Activated naive CD8-positive, alpha-beta T cell (primary cell): Measurements from ENCODE around the gene MS4A2.
"Not testable (repeated sequence)": the region's sequence is repeated elsewhere in the genome, so short reads cannot be mapped to it uniquely, and the experiment has no call there.

ENCODE experiments used
- H3K27ac Mint-ChIP-seq: one replicate; pipeline ENCODE4 v1.8.0; 2021; ENCODE audit warnings: mixed read lengths
- H3K27me3 Mint-ChIP-seq: one replicate; pipeline ENCODE4 v1.8.0; 2021; ENCODE audit warnings: mixed read lengths
- H3K36me3 Mint-ChIP-seq: one replicate; pipeline ENCODE4 v1.8.0; 2021; ENCODE audit warnings: mixed read lengths
- H3K4me1 Mint-ChIP-seq: one replicate; pipeline ENCODE4 v1.8.0; 2021; ENCODE audit warnings: low read depth, mixed read lengths
- H3K4me3 Mint-ChIP-seq: one replicate; pipeline ENCODE4 v1.8.0; 2021; ENCODE audit warnings: mild to moderate bottlenecking, mixed read lengths
- H3K9me3 Mint-ChIP-seq: one replicate; pipeline ENCODE4 v1.8.0; 2021; ENCODE audit warnings: low read depth, mixed read lengths

Gene MS4A2

DNA sequence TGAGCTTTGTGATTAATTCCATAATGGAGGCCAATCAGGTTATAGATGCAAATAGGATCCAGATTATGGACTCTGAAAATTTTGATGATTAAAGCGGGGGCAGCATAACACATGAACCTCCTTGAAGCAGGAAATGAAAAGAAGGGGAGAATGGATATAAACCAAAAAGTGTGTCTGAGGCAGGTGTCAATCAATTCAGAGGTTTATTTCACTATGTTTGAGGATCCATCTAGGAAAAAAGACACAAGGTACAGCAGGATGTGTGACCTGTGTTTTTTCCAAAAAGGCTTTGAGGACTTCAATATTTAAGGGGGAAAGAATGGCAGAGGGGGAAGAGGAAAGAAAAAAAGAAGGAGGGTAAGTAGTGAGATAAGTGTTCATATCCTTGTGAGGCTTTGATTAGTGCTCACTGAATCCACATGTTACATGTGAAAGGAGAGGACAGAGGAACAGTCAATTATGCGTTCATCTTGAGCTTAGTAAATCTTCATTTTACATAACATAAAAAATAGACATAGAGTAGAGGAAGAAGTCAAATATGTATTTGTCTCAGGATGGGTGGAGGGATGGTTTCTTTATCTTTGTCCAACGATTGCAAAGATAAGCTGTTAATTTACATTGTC, 34.1 kb downstream of the MS4A2 start:
- Mint-ChIP-seq H3K9me3 (no peaks in the 10 kb centered on the region), H3K36me3 (no peaks in the 10 kb centered on the region), H3K27me3 (peaks cover 3% of the 10 kb centered on the region), H3K27ac (no peak overlapping the region), H3K4me1 (no peaks in the 10 kb centered on the region), H3K4me3 (no peak overlapping the region)

DNA sequence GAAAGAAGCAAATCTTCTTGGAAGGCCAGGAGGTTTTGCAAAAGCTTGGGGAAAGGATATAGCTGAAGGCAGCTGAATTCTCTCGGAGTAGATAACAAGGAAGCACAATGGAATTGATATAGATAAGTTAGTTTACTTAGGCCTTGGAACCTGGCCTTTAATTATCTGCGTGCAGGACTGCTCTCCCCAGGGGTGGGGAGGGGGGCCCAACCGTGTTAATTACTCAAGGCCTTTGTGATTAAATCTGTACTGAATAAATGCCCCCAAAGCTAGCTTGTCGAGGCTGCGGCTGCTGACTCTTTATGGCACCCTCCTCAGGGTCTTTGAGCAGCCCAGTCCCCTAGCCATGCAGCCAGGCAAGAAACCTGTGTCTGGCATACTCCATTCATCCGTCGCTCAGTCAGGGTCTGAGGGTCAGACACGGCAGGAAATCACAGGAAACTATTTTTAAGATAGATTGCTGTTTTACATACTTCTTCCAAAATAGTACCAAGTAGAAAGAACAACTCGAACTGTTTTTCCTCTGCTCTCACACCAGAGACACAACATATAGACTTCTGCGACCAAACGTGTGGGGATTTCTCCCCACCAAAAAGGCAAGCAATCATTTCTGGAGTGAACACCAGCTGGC, 36.5 kb downstream of the MS4A2 start:
- H3K27me3 Mint-ChIP-seq: peaks cover 4% of the 10 kb centered on the region
- H3K4me1 Mint-ChIP-seq: no peaks in the 10 kb centered on the region
- no peaks in the 10 kb centered on the region for H3K36me3 Mint-ChIP-seq
- H3K9me3 Mint-ChIP-seq: no peaks in the 10 kb centered on the region
- no peak overlapping the region for H3K4me3 Mint-ChIP-seq
- no peak overlapping the region for H3K27ac Mint-ChIP-seq

DNA sequence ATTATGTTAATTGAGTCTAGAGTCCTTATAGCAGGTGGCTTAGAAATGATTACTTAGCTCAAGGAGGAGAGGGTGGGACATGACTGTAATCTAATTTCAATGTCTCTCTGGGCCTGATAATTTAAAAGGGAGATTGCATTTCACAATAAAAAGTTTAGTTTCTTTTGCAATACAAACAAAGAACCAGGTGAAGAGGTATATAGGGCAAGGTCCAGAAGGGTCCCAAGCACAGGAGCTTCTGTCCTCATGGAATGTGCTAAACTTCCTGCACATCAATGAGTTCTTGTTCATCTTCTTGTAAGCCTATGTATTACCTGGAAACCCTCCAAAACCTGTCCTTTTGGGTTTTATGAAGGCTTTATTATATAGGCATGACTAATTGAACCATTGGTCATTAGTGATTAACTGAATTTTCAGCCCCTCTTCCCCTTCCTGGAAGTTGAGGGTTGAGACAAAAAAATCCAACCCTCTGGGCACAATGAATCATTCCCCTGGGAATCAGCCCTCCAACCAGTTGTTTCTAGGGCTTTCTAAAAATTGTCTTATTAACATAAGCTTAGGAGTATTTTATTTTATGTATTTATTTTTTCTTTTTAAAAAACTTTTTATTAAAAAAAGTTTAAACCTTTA, 37.6 kb downstream of the MS4A2 start:
- no peaks in the 10 kb centered on the region for H3K9me3 Mint-ChIP-seq
- H3K36me3 Mint-ChIP-seq: no peaks in the 10 kb centered on the region
- H3K4me1 Mint-ChIP-seq: no peaks in the 10 kb centered on the region
- H3K27ac Mint-ChIP-seq: no peak overlapping the region
- peaks cover 1% of the 10 kb centered on the region for H3K27me3 Mint-ChIP-seq
- no peak overlapping the region for H3K4me3 Mint-ChIP-seq

DNA sequence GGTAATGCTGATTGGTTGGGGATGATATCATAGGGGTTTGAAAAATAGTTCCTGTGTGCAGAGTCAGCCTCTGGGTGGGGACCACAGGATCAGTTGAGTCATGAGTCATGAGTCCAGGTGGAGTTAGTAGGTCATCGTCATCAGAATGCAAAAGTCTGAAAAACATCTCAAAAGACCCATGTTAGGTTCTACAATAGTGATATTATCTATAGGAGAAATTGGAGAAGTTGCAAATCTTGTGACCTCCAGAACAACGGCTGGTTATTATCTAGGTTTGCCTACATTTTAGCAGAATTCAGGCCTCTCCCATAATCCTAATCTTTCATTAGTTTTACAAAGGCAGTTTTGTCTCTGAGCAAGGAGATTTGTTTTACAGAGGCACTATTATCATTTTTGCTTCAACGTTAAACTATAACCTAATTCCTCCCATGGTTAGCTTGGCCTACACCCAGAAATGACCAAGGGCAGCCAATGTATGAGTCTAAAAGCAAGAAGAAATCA, 38.9 kb downstream of the MS4A2 start:
- no peak overlapping the region for H3K27ac Mint-ChIP-seq
- H3K4me3 Mint-ChIP-seq: no peak overlapping the region
- no peaks in the 10 kb centered on the region for H3K36me3 Mint-ChIP-seq
- H3K4me1 Mint-ChIP-seq: no peaks in the 10 kb centered on the region
- H3K27me3 Mint-ChIP-seq: peaks cover 1% of the 10 kb centered on the region
- no peaks in the 10 kb centered on the region for H3K9me3 Mint-ChIP-seq

DNA sequence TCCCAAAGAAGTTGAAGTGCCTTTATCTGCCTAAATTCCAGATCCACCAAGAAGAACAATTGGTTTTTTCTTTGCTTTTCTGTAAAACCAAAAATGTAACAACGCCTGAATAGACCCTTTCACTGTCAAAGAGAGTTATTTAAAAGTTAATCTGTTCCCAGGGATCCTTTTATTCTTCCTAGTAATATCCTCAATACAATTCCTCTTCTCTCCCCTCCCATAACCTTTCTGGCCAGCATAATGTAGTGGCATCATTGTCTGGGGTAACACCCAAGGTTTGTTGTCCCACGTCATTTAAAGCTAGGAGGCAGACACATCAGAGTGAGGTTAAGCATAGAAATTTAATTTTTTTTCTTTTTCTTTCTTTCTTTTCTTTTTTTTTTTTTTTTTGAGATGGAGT, 39.9 kb downstream of the MS4A2 start:
- Mint-ChIP-seq H3K27me3 (peaks cover 4% of the 10 kb centered on the region), H3K9me3 (peaks cover under 1% of the 10 kb centered on the region), H3K36me3 (no peaks in the 10 kb centered on the region), H3K4me1 (no peaks in the 10 kb centered on the region), H3K27ac (no peak overlapping the region), H3K4me3 (no peak overlapping the region)

DNA sequence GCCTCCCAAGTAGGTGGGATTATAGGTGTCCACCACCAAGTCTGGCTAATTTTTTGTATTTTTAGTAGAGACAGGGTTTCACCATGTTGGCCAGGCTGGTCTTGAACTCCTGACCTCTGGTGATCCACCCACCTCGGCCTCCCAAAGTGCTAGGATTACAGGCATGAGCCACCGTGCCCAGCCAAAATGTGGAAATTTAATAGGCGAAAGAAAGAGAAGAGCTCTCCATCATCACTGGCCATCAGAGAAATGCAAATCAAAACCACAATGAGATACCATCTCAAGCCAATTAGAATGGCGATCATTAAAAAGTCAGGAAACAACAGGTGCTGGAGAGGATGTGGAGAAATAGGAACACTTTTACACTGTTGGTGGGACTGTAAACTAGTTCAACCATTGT, 40.4 kb downstream of the MS4A2 start:
- H3K4me3 Mint-ChIP-seq: not testable (repeated sequence)

DNA sequence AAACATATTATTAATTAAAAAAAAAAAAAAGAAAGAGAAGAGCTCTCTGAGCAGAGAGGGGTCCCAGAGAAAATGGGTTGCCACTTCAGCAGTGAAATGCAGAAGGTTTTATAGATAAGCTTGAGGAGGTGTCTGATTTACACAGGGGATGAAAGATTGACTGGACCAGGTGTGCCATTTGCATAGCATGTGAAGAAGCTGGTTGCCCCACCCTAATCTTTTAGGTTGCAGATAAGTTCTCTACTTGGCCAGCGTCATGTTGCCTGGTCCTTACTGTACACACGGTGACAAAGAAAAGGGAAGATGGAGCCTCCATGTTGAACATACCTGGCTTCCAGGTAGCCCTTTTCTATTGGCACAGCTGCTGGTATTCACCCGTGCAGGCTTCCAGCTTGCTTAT, 41.4 kb downstream of the MS4A2 start:
- Mint-ChIP-seq H3K4me3 (no peak overlapping the region), H3K36me3 (no peaks in the 10 kb centered on the region), H3K9me3 (peaks cover 4% of the 10 kb centered on the region), H3K27me3 (peaks cover 9% of the 10 kb centered on the region), H3K27ac (no peak overlapping the region), H3K4me1 (no peaks in the 10 kb centered on the region)

More for the DNA sequence above, 40.4 kb downstream of the MS4A2 start:
- H3K36me3 Mint-ChIP-seq, H3K27me3 Mint-ChIP-seq, H3K9me3 Mint-ChIP-seq, H3K27ac Mint-ChIP-seq, H3K4me1 Mint-ChIP-seq: not testable (repeated sequence)

DNA sequence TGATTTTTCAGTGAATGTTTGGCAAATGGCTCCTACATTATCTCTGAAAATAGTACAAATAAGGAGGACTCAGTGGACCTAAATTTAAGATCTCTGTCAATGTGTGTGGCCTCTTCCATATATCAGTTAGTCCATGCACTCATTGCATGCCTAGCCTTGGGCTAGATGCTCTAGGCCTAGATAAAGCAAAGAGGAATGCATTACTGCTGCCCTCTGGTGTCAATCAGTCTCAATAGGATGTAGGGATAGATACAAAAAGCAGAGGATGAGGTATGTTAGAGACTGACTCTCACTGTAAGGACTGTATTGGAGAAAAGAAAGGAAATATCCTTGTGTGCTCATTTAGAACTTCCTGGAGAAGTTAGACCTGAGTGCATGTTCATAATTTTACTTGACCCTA, 42.0 kb downstream of the MS4A2 start:
- H3K27ac Mint-ChIP-seq: no peak overlapping the region
- no peak overlapping the region for H3K4me3 Mint-ChIP-seq

DNA sequence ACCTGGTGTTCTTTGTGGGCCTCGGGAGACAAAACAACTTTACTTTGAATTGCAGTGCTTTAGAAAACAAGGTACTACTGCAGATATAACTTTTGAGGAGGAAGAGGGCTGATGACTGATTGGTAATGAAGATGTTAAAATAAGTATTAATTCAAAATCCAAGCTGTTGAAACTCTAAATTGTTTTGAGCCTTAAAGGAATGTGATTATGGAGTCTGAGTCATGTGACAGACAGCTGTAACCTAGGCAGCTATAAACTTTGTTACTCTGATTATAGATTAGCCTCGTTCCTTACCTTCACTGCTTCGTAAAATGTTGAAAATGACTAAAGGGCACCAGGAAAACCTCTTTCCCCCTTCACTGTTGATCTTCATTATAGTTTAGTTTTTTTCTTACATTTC, 43.4 kb downstream of the MS4A2 start:
- H3K36me3 Mint-ChIP-seq: no peaks in the 10 kb centered on the region
- H3K27ac Mint-ChIP-seq: no peak overlapping the region
- peaks cover 10% of the 10 kb centered on the region for H3K9me3 Mint-ChIP-seq
- no peak overlapping the region for H3K4me3 Mint-ChIP-seq
- peaks cover 11% of the 10 kb centered on the region for H3K27me3 Mint-ChIP-seq
- no peaks in the 10 kb centered on the region for H3K4me1 Mint-ChIP-seq

More for the DNA sequence above, 42.0 kb downstream of the MS4A2 start:
- H3K27me3 Mint-ChIP-seq: peaks cover 9% of the 10 kb centered on the region
- H3K4me1 Mint-ChIP-seq: no peaks in the 10 kb centered on the region
- H3K36me3 Mint-ChIP-seq: no peaks in the 10 kb centered on the region
- peaks cover 4% of the 10 kb centered on the region for H3K9me3 Mint-ChIP-seq

DNA sequence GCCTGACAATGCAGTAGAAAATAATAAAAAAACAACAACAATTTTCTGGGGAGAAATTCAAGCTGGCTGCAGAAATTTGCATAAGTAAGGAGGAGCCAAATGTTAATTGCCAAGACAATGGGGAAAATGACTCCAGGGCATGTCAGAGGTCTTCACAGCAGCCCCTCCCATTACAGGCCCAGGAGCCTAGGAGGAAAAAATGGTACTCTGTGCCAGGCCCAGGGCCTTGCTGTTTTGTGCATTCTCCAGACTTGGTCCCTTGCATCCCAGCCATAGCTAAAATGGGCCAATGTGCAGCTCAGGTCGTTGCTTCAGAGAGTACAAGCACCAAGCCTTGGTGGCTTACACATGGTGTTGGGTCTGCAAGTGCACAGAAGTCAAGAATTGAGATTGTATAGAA, 45.5 kb downstream of the MS4A2 start:
- peaks cover 12% of the 10 kb centered on the region for H3K9me3 Mint-ChIP-seq
- peaks cover 11% of the 10 kb centered on the region for H3K27me3 Mint-ChIP-seq
- H3K4me1 Mint-ChIP-seq: no peaks in the 10 kb centered on the region
- H3K36me3 Mint-ChIP-seq: no peaks in the 10 kb centered on the region
- H3K4me3 Mint-ChIP-seq: no peak overlapping the region
- no peak overlapping the region for H3K27ac Mint-ChIP-seq

DNA sequence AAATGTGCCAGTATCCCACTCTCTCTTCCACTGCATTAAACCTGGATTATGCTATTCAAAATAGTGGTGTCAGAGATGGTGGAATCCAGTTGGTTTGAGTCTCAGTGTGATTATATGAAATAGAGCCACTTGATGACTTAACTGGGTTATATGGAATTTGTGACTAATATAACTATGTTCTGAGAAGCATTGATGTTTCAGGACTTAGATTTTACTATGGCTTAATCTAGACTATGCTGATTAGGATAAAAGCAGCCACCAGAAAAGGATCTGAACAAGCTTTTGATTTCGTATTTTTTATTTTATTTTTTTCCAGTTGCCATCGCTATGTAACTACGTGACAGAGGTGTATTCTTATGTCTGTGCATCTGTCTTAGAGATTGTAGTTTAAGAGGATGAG, 55.3 kb downstream of the MS4A2 start:
- Mint-ChIP-seq H3K27me3 (no peaks in the 10 kb centered on the region), H3K27ac (no peak overlapping the region), H3K4me3 (no peak overlapping the region), H3K36me3 (no peaks in the 10 kb centered on the region), H3K9me3 (no peaks in the 10 kb centered on the region), H3K4me1 (no peaks in the 10 kb centered on the region)

DNA sequence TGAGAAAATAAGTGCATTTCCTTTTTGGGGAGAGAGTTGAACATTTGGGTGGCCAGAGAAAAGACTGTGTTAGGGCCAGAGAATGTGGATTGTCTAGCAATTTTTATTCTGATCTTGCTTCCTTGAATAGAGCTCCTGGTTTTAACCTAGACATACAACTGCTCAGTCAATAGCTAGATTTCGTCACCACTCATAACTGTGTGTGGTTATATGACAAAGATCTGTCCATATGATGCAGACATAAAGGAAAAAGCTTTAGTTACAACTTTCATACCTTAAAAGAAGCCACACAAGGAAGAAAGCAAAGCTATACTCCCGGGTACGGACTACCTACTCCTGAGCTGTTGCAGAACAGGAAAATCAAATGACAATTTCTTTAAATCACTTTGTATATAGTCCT, 57.2 kb downstream of the MS4A2 start:
- no peak overlapping the region for H3K4me3 Mint-ChIP-seq
- no peaks in the 10 kb centered on the region for H3K27me3 Mint-ChIP-seq
- H3K36me3 Mint-ChIP-seq: no peaks in the 10 kb centered on the region
- no peaks in the 10 kb centered on the region for H3K4me1 Mint-ChIP-seq
- no peaks in the 10 kb centered on the region for H3K9me3 Mint-ChIP-seq
- H3K27ac Mint-ChIP-seq: no peak overlapping the region
